Endodermal cell (in vitro differentiated cells): Measurements from ENCODE around the gene TCFL5. TPM values are rescaled to one million over a fixed set of nuclear protein-coding genes. Genes with fewer than 3 reads are reported as not detected.

Experiments used
- total RNA-seq, 2 donors: library from RNA; stranded (reverse); fragmentation: NEBNext Ultra II Directional in 1 of 2; extraction: Animal tissue kit (Norgen Biotek cat#: 25700) in 1 of 2; gene quantifications; 2 replicates in 1 of 2; 3 replicates in 1 of 2; pipeline ENCODE4 v1.2.1, GENCODE V29; 2021

Gene TCFL5
- total RNA-seq, 2 donors from 2014 or later, result 15.8 to 17.4 TPM

Other genes with a start within 250 kb of the TCFL5 start
- 1 to 10 TPM; 2.9 to 5.0 TPM for gene SLCO4A1, start 219.3 kb downstream of the TCFL5 start, total RNA-seq
- gene NTSR1, start 153.0 kb downstream of the TCFL5 start, total RNA-seq, result under 1 TPM; 0.11 to 0.62 TPM
- 10 to 100 TPM; 14.3 to 18.7 TPM for gene MRGBP, start 65.3 kb downstream of the TCFL5 start, total RNA-seq
- 10 to 100 TPM; 28.1 to 28.5 TPM for gene OGFR, start 57.0 kb downstream of the TCFL5 start, total RNA-seq
- 100 to 1,000 TPM in 1 of 2 donors, 10 to 100 TPM in 1; 48.9 to 133 TPM for gene COL9A3, start 44.8 kb downstream of the TCFL5 start, total RNA-seq
- gene DIDO1, start 64.7 kb upstream of the TCFL5 start, total RNA-seq, result 10 to 100 TPM; 53.5 to 68.3 TPM
- 10 to 100 TPM; 51.5 to 52.1 TPM for gene GID8, start 76.3 kb upstream of the TCFL5 start, total RNA-seq
- 10 to 100 TPM in 1 of 2 donors, 1 to 10 TPM in 1; 8.9 to 10.2 TPM for gene SLC17A9, start 90.9 kb upstream of the TCFL5 start, total RNA-seq
- not detected for gene BHLHE23, start 145.1 kb upstream of the TCFL5 start, total RNA-seq